HCT116 (cell line): ENCODE measurements around the gene DUSP16. TPM values are rescaled to one million over a fixed set of nuclear protein-coding genes. Genes with fewer than 3 reads are reported as not detected.

ENCODE experiments used
- ATAC-seq: fragments of 200-7000 bp; cut with Tn5 transposase; 2 replicates; pipeline ENCODE4 v1.9.1; 2020; ENCODE audit warnings: mild to moderate bottlenecking, moderate library complexity
- BruUV-seq: library from RNA; stranded (reverse); fragments of 400-500 nt; replicated peaks from 2 replicates; lab custom pipeline; 2021; lab: Mats Ljungman, UMichigan
- CTCF ChIA-PET: fragments of 300-600 bp; sonication (Branson Sonifier 250); formaldehyde crosslinking; loops from one replicate; lab custom pipeline; 2021; ENCODE audit warnings: antibody characterized with exemption; lab: Charles Lee
- POLR2A ChIA-PET: fragments of 300-600, 350-600 bp; sonication (Branson Sonifier 250); formaldehyde crosslinking; loops from one replicate; lab custom pipeline; 2021; ENCODE audit warnings: antibody characterized with exemption; lab: Charles Lee
- RAD21 ChIA-PET, 2 experiments: fragments of 300-600 bp; sonication (Branson Sonifier 250); formaldehyde crosslinking; loops; one replicate each; lab custom pipeline; 2023; ENCODE audit warnings: low total read pairs in 2 of 2; ENCODE audit not compliant: uncharacterized antibody in 2 of 2, unreplicated experiment in 2 of 2, low non-redundant PET in 1 of 2; lab: Charles Lee
- DNase-seq: peaks from one replicate; pipeline ENCODE4 v3.0.0-alpha.2; 2010; ENCODE audit warnings: low read depth, low spot score
- H2AFZ ChIP-seq: fragments of 200-600 bp; shearing (Covaris generic), sonication (generic); 2 replicates; pipeline ENCODE4 v1.6.1; 2017; ENCODE audit warnings: low read depth, mixed run types, mixed read lengths, antibody characterized with exemption, low read length; ENCODE audit not compliant: poor library complexity, severe bottlenecking
- H3K27ac ChIP-seq: 2 replicates; pipeline ENCODE4 v1.5.1; 2012; ENCODE audit warnings: low read depth, low read length
- H3K27me3 ChIP-seq: fragments of 200-600 bp; sonication (generic); 2 replicates; pipeline ENCODE4 v1.6.1; 2016; ENCODE audit warnings: mixed run types, low read length, mixed read lengths; ENCODE audit not compliant: insufficient read depth
- H3K36me3 ChIP-seq, 2 experiments: fragments of 200-500 bp in 1 of 2; fragments of 200-600 bp in 1 of 2; sonication (Bioruptor generic) in 1 of 2; sonication (generic) in 1 of 2; 2 replicates each; pipeline versions ENCODE4 v1.5.1 to v1.6.1; 2014 to 2016; ENCODE audit warnings: low read length in 2 of 2, inconsistent platforms in 1 of 2, mixed read lengths in 1 of 2, mixed run types in 1 of 2; ENCODE audit not compliant: insufficient read depth in 2 of 2, control insufficient read depth in 1 of 2
- H3K4me1 ChIP-seq, 2 experiments: fragments of 200-600 bp in 1 of 2; sonication (generic) in 1 of 2; 2 replicates each; pipeline versions ENCODE4 v1.5.1 to v1.6.1; 2012 to 2017; ENCODE audit warnings: low read length in 2 of 2, inconsistent platforms in 1 of 2, mild to moderate bottlenecking in 1 of 2, mixed read lengths in 1 of 2, mixed run types in 1 of 2, moderate library complexity in 1 of 2; ENCODE audit not compliant: insufficient read depth in 2 of 2, control insufficient read depth in 1 of 2
- H3K4me2 ChIP-seq: fragments of 200-600 bp; sonication (generic); 2 replicates; pipeline ENCODE4 v1.6.1; 2017; ENCODE audit warnings: mixed run types, low read length, mixed read lengths
- H3K4me3 ChIP-seq, 2 experiments: fragments of 200-600 bp in 1 of 2; sonication (generic) in 1 of 2; replicated peaks in 1 of 2; 2 replicates each; pipeline ENCODE4 v1.5.1; 2011 to 2016; ENCODE audit warnings: low read length in 2 of 2, control low read depth in 1 of 2, low read depth in 1 of 2, mild to moderate bottlenecking in 1 of 2, mixed read lengths in 1 of 2, mixed run types in 1 of 2
- H3K79me2 ChIP-seq: fragments of 200-600 bp; sonication (generic); 2 replicates; pipeline ENCODE4 v1.6.1; 2017; ENCODE audit warnings: mild to moderate bottlenecking, mixed run types, low read length, moderate library complexity, mixed read lengths; ENCODE audit not compliant: insufficient read depth
- H3K9ac ChIP-seq: fragments of 200-600 bp; sonication (generic); 2 replicates; pipeline ENCODE4 v1.6.1; 2016; ENCODE audit warnings: low read length, mixed read lengths
- H3K9me2 ChIP-seq: fragments of 200-600 bp; sonication (generic), shearing (Covaris generic); 2 replicates; pipeline ENCODE4 v1.6.1; 2017; ENCODE audit warnings: mixed run types, mild to moderate bottlenecking, moderate library complexity; ENCODE audit not compliant: insufficient read depth
- H3K9me3 ChIP-seq, 2 experiments: fragments of 200-500 bp in 1 of 2; fragments of 200-600 bp in 1 of 2; sonication (Bioruptor generic) in 1 of 2; sonication (generic) in 1 of 2; 2 replicates each; pipeline ENCODE4 v1.6.1; 2014 to 2017; ENCODE audit warnings: low read length in 2 of 2, mixed read lengths in 2 of 2, inconsistent platforms in 1 of 2, low read depth in 1 of 2, mild to moderate bottlenecking in 1 of 2, mixed run types in 1 of 2, moderate library complexity in 1 of 2; ENCODE audit not compliant: control insufficient read depth in 1 of 2, insufficient read depth in 1 of 2
- H4K20me1 ChIP-seq: fragments of 200-600 bp; sonication (generic), shearing (Covaris generic); 2 replicates; pipeline ENCODE4 v1.6.1; 2017; ENCODE audit warnings: mixed run types, mild to moderate bottlenecking, moderate library complexity; ENCODE audit not compliant: insufficient read depth
- EGR1 ChIP-seq: IDR thresholded peaks from 2 replicates; pipeline ENCODE4 v1.6.1; 2012; ENCODE audit warnings: low read depth
- SRF ChIP-seq: IDR thresholded peaks from 2 replicates; pipeline ENCODE4 v1.6.1; 2012; ENCODE audit warnings: low read depth
- ZFX ChIP-seq: fragments of 450-650 bp; IDR thresholded peaks from 2 replicates; pipeline ENCODE4 v1.6.1; 2017
- ZNF274 ChIP-seq: fragments of 200-500 bp; sonication (Bioruptor generic); IDR thresholded peaks from 2 replicates; pipeline ENCODE4 v1.6.1; 2014; ENCODE audit warnings: mild to moderate bottlenecking, low read depth, low read length, inconsistent platforms
- intact Hi-C: fragments of 100-400 bp; cut with micrococcal nuclease; formaldehyde crosslinking; loops from 2 replicates; pipeline ENCODE4 v1.10.0; 2022
- total RNA-seq: library from RNA; stranded (reverse); gene quantifications from one replicate; pipeline ENCODE4 v1.2.1, GENCODE V29; 2021; ENCODE audit not compliant: unreplicated experiment
- TF ChIP-seq, protein P1 (sequence below): IDR thresholded peaks from 2 replicates; pipeline ENCODE4 v1.6.1; 2012
- TF ChIP-seq, protein P2 (sequence below): IDR thresholded peaks from 2 replicates; pipeline ENCODE4 v1.6.1; 2011; ENCODE audit warnings: mild to moderate bottlenecking, low read length, moderate library complexity; ENCODE audit not compliant: insufficient replicate concordance; ENCODE audit errors: extremely low read depth
- TF ChIP-seq, protein P3 (sequence below): IDR thresholded peaks from 2 replicates; pipeline ENCODE4 v1.6.1; 2012; ENCODE audit warnings: low read depth

The DUSP16 gene
- total RNA-seq, 1 experiment from 2014 or later: 13.4 TPM

- DNase-seq (no peak), ATAC-seq (no peak)
- Histone ChIP-seq H2AFZ (no peak overlapping the region), H3K27ac (no peak overlapping the region), H3K4me2 (no peak overlapping the region), H3K9me3 (no peaks in the 10 kb centered on the region), H3K9ac (no peak overlapping the region), H3K27me3 (no peaks in the 10 kb centered on the region), H3K4me3 (no peak overlapping the region)
- intact Hi-C loops: no loop called here
- RAD21 ChIA-PET: no interaction called here
- TF ChIP-seq ZNF274 (no peak), ZFX (no peak), SRF (no peak), EGR1 (no peak)
- TF ChIP-seq, protein P1, sequence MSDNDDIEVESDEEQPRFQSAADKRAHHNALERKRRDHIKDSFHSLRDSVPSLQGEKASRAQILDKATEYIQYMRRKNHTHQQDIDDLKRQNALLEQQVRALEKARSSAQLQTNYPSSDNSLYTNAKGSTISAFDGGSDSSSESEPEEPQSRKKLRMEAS: no peak
- TF ChIP-seq, protein P2, sequence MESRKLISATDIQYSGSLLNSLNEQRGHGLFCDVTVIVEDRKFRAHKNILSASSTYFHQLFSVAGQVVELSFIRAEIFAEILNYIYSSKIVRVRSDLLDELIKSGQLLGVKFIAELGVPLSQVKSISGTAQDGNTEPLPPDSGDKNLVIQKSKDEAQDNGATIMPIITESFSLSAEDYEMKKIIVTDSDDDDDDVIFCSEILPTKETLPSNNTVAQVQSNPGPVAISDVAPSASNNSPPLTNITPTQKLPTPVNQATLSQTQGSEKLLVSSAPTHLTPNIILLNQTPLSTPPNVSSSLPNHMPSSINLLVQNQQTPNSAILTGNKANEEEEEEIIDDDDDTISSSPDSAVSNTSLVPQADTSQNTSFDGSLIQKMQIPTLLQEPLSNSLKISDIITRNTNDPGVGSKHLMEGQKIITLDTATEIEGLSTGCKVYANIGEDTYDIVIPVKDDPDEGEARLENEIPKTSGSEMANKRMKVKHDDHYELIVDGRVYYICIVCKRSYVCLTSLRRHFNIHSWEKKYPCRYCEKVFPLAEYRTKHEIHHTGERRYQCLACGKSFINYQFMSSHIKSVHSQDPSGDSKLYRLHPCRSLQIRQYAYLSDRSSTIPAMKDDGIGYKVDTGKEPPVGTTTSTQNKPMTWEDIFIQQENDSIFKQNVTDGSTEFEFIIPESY: no peak
- TF ChIP-seq, protein P3, sequence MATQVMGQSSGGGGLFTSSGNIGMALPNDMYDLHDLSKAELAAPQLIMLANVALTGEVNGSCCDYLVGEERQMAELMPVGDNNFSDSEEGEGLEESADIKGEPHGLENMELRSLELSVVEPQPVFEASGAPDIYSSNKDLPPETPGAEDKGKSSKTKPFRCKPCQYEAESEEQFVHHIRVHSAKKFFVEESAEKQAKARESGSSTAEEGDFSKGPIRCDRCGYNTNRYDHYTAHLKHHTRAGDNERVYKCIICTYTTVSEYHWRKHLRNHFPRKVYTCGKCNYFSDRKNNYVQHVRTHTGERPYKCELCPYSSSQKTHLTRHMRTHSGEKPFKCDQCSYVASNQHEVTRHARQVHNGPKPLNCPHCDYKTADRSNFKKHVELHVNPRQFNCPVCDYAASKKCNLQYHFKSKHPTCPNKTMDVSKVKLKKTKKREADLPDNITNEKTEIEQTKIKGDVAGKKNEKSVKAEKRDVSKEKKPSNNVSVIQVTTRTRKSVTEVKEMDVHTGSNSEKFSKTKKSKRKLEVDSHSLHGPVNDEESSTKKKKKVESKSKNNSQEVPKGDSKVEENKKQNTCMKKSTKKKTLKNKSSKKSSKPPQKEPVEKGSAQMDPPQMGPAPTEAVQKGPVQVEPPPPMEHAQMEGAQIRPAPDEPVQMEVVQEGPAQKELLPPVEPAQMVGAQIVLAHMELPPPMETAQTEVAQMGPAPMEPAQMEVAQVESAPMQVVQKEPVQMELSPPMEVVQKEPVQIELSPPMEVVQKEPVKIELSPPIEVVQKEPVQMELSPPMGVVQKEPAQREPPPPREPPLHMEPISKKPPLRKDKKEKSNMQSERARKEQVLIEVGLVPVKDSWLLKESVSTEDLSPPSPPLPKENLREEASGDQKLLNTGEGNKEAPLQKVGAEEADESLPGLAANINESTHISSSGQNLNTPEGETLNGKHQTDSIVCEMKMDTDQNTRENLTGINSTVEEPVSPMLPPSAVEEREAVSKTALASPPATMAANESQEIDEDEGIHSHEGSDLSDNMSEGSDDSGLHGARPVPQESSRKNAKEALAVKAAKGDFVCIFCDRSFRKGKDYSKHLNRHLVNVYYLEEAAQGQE: no peak
- TF ChIP-seq, all 23 proteins: peak for 0
- H3K79me2 ChIP-seq: no peaks in the 10 kb centered on the region
- no peaks in the 10 kb centered on the region for H3K36me3 ChIP-seq
- peaks cover 13 to 18% of the 10 kb centered on the region in 2 experiments for H3K4me1 ChIP-seq
- no TSS peak for BruUV-seq
- CTCF ChIA-PET: no interaction called here
- POLR2A ChIA-PET: no interaction called here
- H4K20me1 ChIP-seq: no peaks in the 10 kb centered on the region
- no peaks in the 10 kb centered on the region; the same call in 1 of the 2 replicates for H3K9me2 ChIP-seq
These were observed 32.8 kb downstream of the DUSP16 start for GRCh38 chr12:12529783-12530421.
